ENCODE results near the gene MRPL57.
"Not testable (repeated sequence)": the region's sequence is repeated elsewhere in the genome, so short reads cannot be mapped to it uniquely, and the experiment has no call there.

DNA sequence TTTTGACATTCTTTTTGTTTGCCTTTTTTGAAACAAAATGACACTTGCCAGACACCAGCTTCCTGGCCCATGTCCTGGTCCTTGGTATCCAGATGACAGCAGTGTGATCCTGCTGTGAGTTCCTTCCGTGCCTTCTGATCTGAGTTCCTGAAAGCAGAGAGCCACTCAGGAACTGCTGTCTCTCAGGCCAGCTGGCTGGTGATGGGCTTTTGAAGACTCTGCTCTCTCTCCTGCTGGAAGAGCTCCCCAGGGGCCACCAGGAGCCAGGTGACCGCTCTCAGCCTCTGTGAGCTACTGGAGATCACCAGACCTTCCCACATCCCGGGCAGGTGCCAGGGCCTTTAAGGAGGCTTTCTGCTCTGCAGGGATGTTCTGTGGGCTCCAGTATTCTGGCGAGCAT, 21.9 kb downstream of the MRPL57 start:
- TF ChIP-seq, protein P1, sequence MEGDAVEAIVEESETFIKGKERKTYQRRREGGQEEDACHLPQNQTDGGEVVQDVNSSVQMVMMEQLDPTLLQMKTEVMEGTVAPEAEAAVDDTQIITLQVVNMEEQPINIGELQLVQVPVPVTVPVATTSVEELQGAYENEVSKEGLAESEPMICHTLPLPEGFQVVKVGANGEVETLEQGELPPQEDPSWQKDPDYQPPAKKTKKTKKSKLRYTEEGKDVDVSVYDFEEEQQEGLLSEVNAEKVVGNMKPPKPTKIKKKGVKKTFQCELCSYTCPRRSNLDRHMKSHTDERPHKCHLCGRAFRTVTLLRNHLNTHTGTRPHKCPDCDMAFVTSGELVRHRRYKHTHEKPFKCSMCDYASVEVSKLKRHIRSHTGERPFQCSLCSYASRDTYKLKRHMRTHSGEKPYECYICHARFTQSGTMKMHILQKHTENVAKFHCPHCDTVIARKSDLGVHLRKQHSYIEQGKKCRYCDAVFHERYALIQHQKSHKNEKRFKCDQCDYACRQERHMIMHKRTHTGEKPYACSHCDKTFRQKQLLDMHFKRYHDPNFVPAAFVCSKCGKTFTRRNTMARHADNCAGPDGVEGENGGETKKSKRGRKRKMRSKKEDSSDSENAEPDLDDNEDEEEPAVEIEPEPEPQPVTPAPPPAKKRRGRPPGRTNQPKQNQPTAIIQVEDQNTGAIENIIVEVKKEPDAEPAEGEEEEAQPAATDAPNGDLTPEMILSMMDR (IDR thresholded peaks at IDR 0.05): not testable (repeated sequence)
- TF ChIP-seq, protein P2, sequence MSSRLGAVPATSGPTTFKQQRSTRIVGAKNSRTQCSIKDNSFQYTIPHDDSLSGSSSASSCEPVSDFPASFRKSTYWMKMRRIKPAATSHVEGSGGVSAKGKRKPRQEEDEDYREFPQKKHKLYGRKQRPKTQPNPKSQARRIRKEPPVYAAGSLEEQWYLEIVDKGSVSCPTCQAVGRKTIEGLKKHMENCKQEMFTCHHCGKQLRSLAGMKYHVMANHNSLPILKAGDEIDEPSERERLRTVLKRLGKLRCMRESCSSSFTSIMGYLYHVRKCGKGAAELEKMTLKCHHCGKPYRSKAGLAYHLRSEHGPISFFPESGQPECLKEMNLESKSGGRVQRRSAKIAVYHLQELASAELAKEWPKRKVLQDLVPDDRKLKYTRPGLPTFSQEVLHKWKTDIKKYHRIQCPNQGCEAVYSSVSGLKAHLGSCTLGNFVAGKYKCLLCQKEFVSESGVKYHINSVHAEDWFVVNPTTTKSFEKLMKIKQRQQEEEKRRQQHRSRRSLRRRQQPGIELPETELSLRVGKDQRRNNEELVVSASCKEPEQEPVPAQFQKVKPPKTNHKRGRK (CRISPR knock-in tag; IDR thresholded peaks at IDR 0.05; ENCODE audit: borderline replicate concordance): not testable (repeated sequence)
- TF ChIP-seq SP1 (CRISPR knock-in tag; conservative IDR thresholded peaks at IDR 0.05): not testable (repeated sequence)

Measured in WTC11 (cell line).